HG03575 (cell line): ENCODE measurements around the gene SLC25A38.
"Not testable (repeated sequence)": the region's sequence is repeated elsewhere in the genome, so short reads cannot be mapped to it uniquely, and the experiment has no call there.

Experiments used
- ATAC-seq: cut with Tn5 transposase; IDR thresholded peaks from one replicate; pipeline ENCODE4 v1.9.1; 2021; ENCODE audit not compliant: unreplicated experiment, insufficient number of reproducible peaks, low FRiP score; ENCODE audit errors: extremely low read depth

Gene SLC25A38, protein sequence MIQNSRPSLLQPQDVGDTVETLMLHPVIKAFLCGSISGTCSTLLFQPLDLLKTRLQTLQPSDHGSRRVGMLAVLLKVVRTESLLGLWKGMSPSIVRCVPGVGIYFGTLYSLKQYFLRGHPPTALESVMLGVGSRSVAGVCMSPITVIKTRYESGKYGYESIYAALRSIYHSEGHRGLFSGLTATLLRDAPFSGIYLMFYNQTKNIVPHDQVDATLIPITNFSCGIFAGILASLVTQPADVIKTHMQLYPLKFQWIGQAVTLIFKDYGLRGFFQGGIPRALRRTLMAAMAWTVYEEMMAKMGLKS

DNA sequence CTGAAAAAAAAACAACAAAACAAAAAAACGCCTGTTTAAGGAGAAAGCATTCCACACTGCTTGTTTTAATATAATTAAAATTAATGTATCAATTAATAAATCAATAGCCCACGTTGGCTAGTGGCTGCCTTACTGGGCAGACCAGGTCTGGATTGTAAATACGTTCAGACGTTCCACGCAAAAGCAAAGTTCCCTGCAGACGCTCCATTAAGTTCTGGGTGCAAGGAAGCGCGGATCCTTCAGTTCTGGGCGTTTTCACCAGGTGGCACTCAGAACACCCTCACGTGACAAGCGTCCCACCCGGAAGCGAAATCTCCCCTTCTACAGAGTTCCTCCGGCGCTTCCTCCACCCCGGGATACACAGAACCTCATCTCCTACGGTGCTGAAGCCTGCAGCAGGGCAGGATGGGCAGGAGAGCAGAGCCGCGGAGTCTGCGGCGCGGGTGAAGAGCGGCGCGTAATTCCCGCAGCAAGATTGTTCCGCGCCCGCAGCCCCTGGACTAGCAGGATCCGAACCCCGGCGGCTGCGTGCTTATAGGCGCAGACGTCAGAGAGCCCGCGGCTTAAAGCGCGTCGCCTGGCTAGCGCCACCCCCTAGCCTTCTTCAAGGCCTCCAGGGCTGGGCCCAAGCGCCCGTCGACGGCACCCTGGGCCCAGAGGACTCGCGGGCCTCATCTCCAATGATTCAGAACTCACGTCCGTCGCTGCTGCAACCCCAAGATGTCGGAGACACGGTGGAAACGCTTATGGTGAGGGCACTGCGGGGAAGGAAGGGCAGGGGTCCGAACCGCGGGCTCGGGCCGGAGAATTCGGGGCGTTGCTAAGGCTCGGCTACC is at the start of gene SLC25A38:
TSS of gene SLC25A38 (plus strand) at position 326 of the 836 bp plus-strand sequence. CDS start at position 681, 355 bp downstream.
- ATAC-seq = peak; percentile 37

DNA sequence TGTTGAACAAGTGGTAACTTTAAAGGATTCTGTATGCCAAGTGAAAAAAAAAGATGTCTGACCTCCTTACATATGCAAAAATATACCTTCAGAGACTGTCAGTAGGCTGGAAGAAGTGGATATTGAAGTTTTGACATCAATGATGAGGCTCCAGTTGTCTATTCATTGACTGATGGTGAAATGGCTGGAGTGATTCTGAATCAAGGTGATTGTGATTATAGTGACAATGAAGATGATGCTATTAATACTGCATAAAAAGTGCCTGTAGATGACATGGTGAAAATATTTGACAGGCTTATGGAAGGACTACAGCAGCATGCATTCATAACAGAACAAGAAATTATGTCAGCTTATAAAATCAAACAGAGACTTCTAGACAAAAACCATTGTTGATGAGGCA is 49.6 kb upstream of the SLC25A38 start:
- ATAC-seq = no peak

DNA sequence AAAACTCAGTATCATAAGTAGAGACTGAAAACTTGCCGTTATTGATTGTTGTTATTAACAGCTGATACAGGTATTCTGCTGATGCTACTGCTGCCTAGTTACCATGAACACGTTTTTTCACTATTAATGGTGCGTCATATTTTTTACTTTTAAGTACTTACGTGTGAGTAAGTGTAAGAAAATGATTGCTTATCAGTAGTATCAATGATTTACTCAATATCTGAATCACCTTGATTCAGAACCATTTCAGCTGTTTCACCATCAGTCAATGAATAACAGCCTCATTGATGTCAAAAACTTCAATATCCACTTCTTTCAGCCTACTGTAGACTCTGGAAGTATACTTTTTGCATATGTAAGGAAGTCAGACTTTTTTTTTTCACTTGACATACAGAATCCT is 49.0 kb upstream of the SLC25A38 start:
- no peak for ATAC-seq

DNA sequence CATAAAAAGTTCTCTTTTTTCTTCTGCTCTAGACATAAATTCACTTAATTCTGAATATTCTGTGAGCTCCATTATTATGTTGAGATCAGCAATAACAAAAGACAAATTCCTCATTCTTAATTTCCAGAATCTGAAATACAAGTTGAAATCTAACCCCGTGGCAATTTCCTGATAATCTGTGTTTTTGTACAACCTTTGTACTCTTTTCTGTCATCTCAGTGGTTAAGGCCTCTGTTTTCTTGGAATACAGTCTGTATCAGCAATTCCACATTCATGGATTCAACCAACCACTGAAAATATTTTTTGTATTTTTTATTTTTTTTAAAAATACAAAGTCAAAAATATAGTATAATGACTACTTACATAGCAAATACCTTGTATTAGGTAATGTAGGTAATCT is 45.0 kb upstream of the SLC25A38 start:
- ATAC-seq = no peak

DNA sequence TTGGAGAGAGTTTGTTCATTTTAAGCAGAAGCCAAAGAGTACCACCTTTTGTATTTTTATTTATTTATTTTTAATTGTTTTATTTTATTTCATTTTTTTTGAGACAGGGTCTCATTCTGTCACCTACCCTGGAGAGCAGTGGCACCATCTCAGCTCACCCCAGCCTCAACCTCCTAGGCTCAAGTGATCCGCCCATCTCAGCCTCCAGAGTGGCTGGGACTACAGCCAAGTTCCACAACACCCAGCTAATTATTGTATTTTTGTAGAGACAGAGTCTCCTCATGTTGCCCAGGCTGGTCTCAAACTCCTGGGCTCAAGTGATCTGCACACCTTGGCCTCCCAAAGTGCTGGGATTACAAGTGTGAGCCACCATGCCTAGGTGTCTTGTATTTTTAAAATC is 44.1 kb upstream of the SLC25A38 start:
- ATAC-seq = no peak

DNA sequence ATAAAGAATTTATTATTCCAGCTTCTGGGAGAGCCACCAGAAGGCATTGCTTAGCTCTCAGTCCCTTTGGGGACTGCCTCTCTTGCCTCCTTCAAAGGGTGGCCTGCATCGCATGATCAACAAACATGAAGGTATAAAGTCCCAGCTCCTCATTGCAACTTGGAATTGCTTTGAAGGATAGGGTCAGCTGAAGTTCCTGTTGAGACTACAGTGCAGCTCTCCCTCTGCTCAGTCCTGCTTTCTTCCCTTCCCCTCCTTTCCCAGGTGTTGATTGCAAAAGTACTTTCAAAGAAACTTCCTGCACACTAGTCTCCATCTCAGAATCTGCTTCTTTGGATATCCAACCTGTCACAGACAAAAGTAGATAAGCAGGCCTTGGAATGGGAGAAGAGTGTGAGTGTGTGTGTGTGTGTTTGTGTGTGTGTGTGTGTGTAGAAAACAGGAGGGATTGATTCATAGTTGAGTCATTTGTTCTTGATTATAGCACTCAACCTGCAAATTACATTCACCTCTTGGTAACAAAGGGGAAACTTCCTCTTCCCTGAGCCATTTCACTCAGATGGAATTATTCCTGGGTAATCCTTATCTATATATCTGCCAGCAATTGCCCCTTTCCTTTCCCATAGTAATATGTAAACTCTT is 40.0 kb upstream of the SLC25A38 start:
- ATAC-seq = no peak

DNA sequence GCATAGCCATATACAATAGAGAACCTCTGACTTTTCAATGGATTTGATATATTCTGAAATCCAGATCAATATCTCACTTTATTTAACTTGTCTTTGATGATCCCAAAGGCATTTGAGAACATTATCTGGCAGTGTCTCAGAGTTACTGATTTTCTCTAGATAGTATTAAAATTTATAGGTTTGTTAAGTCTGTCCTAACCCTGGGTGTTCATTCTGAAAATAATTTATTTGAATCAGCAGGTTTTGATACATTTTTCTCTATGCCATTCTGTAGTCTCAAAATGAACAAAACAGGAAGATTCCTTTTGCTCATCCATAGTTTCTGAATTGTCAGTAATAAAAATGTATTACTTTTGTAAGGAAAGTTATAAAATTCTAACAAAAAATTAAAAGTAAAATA is 39.4 kb upstream of the SLC25A38 start:
- no peak for ATAC-seq

DNA sequence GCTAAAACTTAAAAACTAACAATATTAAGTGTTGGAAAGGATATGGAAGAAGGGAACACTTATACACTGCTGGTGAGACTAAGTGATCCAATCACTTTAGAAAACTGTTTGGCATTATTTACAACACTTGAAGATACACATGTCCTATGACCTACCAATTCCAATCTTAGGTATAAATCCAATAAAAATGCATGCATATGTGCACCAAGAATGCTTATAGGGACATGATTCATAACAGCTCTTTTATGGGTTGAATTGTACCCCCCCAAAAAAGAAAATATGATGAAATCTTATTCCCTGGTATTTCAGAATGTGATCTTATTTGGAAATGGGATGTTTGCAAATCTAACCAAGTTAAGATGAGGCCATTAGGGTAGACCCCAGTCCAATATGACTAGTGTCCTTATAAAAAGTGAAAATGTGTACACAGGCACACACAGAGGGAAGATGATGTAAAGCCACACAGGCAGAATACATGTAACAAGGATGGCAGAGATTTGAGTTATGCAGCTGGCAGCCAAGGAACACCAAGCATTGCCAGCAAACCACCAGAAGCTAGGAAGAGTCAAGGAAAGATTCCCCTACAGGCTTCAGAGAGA is 38.3 kb upstream of the SLC25A38 start:
- ATAC-seq = no peak

DNA sequence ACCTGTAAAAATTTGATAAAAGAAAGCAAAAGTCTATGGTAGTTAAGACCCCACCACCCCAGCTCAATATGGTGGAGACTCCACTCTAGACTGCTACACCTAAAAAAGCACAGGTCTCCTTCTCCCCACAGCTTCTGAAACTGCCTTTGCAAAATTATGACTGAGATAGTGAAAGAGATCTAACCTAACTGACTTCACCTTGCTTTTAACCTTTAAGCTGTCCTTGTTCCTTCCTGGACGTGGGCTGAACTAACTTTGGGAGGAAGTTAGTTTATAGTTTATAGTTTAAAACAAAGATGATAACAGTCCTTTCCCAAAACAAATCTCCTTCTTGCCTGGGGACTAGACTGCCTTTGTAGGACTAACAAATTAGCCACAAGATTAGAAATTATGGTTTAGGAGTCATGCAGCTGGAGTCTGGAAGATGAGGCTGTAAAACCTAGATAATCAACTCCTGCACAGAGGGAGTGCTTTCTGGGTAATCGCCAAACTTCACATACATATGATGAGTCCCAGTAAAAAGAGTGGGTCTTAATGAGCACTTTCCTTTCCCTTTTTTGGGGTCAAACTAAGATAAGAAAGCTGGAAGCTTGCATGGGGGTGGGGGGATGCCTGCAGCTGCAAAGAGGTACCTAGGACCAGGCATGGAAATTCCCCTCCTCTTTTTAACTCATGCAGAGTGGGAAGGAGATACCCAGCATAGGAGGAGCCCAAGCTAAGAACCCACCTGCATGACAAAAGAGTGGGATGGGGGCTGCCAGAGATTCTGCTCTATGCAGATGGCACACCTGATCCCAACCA is 36.2 kb upstream of the SLC25A38 start:
- ATAC-seq = no peak

DNA sequence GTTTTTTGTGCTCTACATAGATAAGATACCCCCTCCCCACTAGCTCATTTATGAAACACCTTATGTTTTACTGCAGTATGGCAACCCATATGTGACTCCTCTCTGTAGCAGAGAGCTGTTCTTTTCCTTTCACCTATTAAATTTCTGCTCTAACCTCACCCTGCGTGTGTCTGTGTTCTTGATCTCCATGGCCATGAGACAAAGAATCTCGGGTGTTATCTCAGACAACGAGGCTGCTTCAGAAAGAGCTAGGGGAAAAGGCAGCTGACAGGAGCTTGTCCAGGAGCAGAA is 35.6 kb upstream of the SLC25A38 start:
- ATAC-seq = no peak

DNA sequence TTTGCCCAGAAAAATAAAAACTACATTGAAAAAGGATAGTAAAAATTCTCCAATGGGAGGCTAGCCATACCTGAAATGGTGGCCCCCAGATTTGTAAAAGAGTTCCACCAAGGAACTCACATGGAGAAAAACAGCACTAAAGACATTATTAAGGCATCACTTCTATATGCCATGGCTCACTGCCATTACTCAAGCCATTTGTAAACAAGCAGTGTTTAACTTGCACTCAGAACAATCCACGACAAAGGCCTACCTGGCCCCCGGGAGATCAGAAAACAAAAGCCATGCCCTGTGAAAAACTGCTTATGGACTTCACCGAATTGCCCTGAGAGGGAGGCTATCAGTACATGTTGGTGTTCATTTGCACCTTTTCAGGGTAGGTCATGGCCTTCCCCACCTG is 34.1 kb upstream of the SLC25A38 start:
- no peak for ATAC-seq

DNA sequence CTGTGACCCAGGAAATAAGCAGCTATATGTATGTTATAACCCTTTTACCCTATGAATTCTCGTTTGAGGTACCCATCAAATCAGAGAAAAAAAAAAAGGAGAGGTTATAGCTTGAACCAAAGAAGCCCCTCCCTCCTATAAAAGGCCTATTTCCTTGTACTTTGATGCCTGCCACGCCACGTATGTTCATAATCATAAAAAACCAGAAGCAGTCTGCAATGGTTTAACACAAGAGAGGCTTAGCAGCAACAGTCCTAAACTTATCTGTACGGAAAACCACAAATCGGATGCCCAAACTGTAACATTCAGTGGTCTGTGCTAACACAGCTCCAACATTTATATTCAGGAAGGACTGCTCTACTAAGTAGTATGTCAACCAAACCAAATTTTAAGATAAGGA is 32.5 kb upstream of the SLC25A38 start:
- ATAC-seq = no peak

DNA sequence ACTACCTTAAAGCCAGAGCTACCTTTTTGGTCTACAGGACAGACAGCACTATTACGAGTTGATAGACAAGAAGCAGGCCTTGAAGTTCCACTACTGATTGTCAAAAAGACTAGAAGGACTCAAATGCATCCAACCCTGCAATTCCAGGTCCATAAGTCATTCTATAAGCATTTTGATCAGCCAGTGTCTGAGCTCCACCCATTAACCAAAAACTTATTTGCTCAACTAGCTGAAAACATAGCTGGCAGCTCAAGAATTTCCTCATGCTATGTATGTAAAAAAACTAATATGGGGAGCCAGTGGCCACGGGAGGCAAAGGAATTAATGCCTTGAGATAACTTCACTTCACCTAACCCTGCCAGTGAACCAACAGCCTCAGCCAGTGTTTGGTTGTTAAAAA is 32.0 kb upstream of the SLC25A38 start:
- ATAC-seq = not testable (repeated sequence)

DNA sequence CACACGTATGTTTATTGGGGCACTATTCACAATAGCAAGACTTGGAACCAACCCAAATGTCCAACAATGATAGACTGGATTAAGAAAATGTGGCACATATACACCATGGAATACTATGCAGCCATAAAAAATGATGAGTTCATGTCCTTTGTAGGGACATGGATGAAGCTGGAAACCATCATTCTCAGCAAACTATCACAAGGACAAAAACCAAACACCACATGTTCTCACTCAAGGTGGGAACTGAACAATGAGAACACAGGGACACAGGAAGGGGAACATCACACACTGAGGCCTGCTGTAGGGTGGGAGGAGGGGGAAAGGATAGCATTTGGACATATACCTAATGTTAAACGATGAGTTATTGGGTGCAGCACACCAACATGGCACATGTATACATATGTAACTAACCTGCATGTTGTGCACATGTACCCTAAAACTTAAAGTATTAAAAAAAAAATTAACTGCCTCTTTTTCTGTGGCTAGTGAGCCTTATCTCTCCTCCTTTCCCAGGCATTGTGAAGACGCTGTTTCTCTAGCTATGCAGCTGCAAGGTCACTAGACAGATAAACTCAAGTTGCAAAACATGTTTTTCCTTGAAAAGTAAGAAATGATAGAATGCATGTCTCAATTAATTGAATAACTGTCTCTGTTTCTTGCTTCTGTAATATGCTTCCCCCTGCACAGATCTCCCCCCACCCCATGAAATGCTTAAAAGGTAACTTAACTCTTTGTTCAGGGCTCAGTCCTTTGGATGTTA is 29.8 kb upstream of the SLC25A38 start:
- ATAC-seq = not testable (repeated sequence)

DNA sequence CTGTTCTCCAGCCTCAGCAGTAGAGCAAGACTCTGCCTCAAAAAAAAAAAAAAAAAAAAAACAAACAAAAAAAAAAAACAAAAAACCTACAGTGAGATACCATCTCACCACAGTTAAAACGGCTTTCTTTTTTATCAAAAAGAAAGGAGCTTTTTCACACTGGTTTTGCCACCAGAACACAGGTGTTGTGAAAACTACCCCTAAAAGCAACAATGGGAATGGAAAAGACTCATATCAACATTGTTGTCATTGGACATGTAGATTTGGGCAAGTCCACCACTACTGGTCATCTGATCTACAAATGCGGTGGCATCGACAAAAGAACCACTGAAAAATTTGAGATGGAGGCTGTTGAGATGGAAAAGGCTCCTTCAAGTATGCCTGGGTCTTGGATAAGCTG is 24.8 kb upstream of the SLC25A38 start:
- ATAC-seq = no peak

DNA sequence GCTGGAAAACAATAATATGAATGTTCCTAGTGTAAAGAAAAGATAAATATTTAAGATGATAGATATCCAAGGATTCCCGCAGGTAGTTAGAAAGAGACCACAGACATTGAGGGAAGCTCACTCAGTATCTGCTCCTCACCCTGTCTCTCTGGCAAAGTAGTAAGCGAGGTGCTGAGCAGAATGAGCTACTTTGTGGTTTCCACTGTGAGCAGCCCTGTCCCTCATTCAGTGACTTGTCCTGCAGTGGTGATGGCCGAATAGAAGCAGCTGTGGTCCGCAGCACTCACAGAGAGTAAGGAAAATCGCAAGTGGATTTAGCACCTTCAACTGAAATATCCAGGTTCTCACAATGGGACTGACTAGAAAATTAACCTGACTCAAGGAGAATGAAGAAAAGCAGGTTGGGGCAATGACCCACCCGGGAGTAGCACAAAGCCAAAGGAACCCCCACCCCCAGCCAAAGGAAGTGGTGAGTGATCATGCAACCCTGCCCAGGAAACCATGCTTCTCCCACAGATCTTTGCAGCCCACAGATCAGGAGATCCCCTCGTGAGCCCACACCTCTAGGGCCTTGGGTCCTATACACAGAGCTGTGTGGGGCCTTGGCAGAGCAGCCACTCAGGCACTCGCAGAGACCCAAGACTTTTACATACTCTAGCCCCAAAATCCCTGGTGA is 21.8 kb upstream of the SLC25A38 start:
- no peak for ATAC-seq

DNA sequence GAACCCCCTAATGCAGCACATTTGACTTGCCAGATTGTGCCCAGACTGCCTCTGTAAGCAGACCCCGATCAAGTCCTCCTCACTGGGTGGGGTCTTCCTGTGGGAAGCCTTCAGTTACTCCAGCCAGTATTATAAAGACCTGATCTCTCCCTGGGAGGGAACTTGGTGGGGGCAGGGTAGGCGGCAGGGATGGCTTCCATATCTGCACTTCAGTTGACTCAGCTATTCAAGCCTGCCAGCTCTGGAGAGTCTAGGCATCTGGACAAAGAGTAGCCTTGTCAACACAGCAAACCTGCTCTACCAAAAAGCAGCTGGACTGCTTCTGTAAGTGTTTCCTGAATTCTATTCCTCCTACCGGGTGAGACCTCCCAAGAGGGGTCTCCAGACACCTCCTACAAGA is 21.0 kb upstream of the SLC25A38 start:
- no peak for ATAC-seq

DNA sequence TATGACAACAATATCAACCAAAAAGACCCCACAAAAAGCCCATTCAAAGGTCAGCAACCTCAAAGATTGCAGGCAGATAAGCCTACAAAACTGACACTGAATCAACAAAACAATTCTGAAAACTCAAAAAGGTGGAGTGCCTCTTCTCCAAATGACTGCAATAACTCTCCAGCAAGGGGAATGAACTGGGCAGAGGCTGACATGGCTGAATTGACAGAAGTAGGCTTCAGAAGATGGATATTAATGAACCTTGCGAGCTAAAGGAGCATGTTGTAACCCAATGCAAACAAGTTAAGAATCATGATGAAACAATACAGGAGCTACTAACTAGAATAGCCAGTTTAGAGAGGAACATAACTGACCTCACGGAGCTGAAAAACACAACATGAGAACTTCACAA is 20.4 kb upstream of the SLC25A38 start:
- ATAC-seq = no peak
